K562 (cell line): ENCODE results near the gene GCN1. TPM values are rescaled to one million over a fixed set of nuclear protein-coding genes. Genes with fewer than 3 reads are reported as not detected.

Experiments
- ATAC-seq: fragments of 200-7000 bp; cut with Tn5 transposase; 3 replicates; pipeline ENCODE4 v1.9.1; 2020; ENCODE audit warnings: moderate library complexity
- BruUV-seq: library from RNA; stranded (reverse); fragments of 400-500 nt; replicated peaks from 2 replicates; lab custom pipeline; 2021; lab: Mats Ljungman, UMichigan
- CTCF ChIA-PET: fragments of 300-600 bp; formaldehyde crosslinking; extraction: SDS; loops from one replicate; lab custom pipeline; 2021; ENCODE audit warnings: low intra/inter-chr PET ratio; lab: Yijun Ruan, JAX
- POLR2A ChIA-PET: fragments of 300-600, 350-650 bp; sonication (Branson Sonifier 250); formaldehyde crosslinking; extraction: SDS; loops from one replicate; lab custom pipeline; 2021; ENCODE audit warnings: antibody characterized with exemption, inconsistent platforms; lab: Yijun Ruan, JAX
- DNase-seq, 4 experiments: peaks; one replicate each; pipeline versions ENCODE4 v3.0.0 to v3.0.0-alpha.2; 2011 to 2018; ENCODE audit warnings: low spot score in 3 of 4, mixed read lengths in 3 of 4; ENCODE audit errors: extremely low read depth in 1 of 4
- FAIRE-seq: peaks from 2 replicates; lab custom pipeline; 2011; peaks lifted over from hg19 to GRCh38; lab: Jason Lieb, UNC
- H2AFZ ChIP-seq: 2 replicates; pipeline ENCODE4 v1.6.0; 2011; ENCODE audit warnings: low read depth, low read length, control low read depth, inconsistent platforms
- H3K27ac ChIP-seq: fragments of 200-600 bp; 3 replicates; pipeline ENCODE4 v1.8.0; 2011; ENCODE audit warnings: low read depth, mild to moderate bottlenecking, control low read depth, inconsistent platforms, low read length, moderate library complexity, mixed read lengths; ENCODE audit errors: extremely low read depth
- H3K27me3 ChIP-seq, 2 experiments: fragments of 300-600 bp in 1 of 2; 2 replicates in 1 of 2; 3 replicates in 1 of 2; pipeline versions ENCODE4 v1.6.0 to v1.8.0; 2011; ENCODE audit warnings: inconsistent platforms in 2 of 2, low read length in 2 of 2, mild to moderate bottlenecking in 1 of 2, mixed read lengths in 1 of 2, moderate library complexity in 1 of 2; ENCODE audit not compliant: control insufficient read depth in 2 of 2, insufficient read depth in 2 of 2
- H3K36me3 ChIP-seq: fragments of 300-600 bp; 3 replicates; pipeline ENCODE4 v1.8.0; 2011; ENCODE audit warnings: mild to moderate bottlenecking, low read length, inconsistent platforms; ENCODE audit not compliant: control insufficient read depth, insufficient read depth
- H3K4me1 ChIP-seq, 2 experiments: fragments of 200-600 bp in 1 of 2; replicated peaks in 1 of 2; 2 replicates in 1 of 2; 3 replicates in 1 of 2; pipeline versions ENCODE4 v1.5.1 to v1.8.0; 2011; ENCODE audit warnings: inconsistent platforms in 2 of 2, low read length in 2 of 2, mild to moderate bottlenecking in 1 of 2, mixed read lengths in 1 of 2, moderate library complexity in 1 of 2; ENCODE audit not compliant: control insufficient read depth in 2 of 2, insufficient read depth in 2 of 2
- H3K4me2 ChIP-seq: 2 replicates; pipeline ENCODE4 v1.6.1; 2011; ENCODE audit warnings: low read length, control low read depth, inconsistent platforms, mixed read lengths; ENCODE audit not compliant: insufficient read depth
- H3K4me3 ChIP-seq: fragments of 200-600 bp; sonication (generic), shearing (Covaris generic); 2 replicates; pipeline ENCODE4 v1.5.1; 2016; ENCODE audit warnings: control low read depth, inconsistent platforms
- H3K79me2 ChIP-seq: fragments of 200-600 bp; 3 replicates; pipeline ENCODE4 v1.8.0; 2011; ENCODE audit warnings: low read length, inconsistent platforms; ENCODE audit not compliant: control insufficient read depth, insufficient read depth
- H3K9ac ChIP-seq, 2 experiments: 2 replicates each; pipeline versions ENCODE4 v1.6.0 to v1.6.1; 2011; ENCODE audit warnings: low read depth in 2 of 2, low read length in 2 of 2, control low read depth in 1 of 2, inconsistent platforms in 1 of 2, mild to moderate bottlenecking in 1 of 2, mixed read lengths in 1 of 2; ENCODE audit not compliant: insufficient read depth in 1 of 2
- H3K9me1 ChIP-seq: one replicate; pipeline ENCODE4 v1.6.0; 2011; ENCODE audit warnings: inconsistent platforms, mild to moderate bottlenecking, low read length, moderate library complexity; ENCODE audit not compliant: control insufficient read depth, insufficient read depth
- H3K9me3 ChIP-seq: replicated peaks from 2 replicates; pipeline ENCODE4 v1.5.1; 2011; ENCODE audit warnings: low read depth, low read length, inconsistent platforms; ENCODE audit not compliant: control insufficient read depth, insufficient read depth
- H4K20me1 ChIP-seq: replicated peaks from 2 replicates; pipeline ENCODE4 v1.6.1; 2011; ENCODE audit warnings: low read length, inconsistent platforms, mixed read lengths; ENCODE audit not compliant: control insufficient read depth, insufficient read depth
- BDP1 ChIP-seq: IDR thresholded peaks from 3 replicates; pipeline ENCODE4 v1.6.1; 2011; ENCODE audit not compliant: insufficient read length, insufficient read depth
- DNMT1 ChIP-seq: fragments of 450-650 bp; IDR thresholded peaks from 2 replicates; pipeline ENCODE4 v1.6.1; 2016; ENCODE audit warnings: antibody characterized with exemption, mild to moderate bottlenecking
- GATAD2B ChIP-seq: fragments of 450-650 bp; IDR thresholded peaks from 2 replicates; pipeline ENCODE4 v1.6.1; 2017; ENCODE audit warnings: mild to moderate bottlenecking, borderline replicate concordance
- MAFK ChIP-seq: IDR thresholded peaks from 2 replicates; pipeline ENCODE4 v1.6.1; 2011; ENCODE audit warnings: low read length, improper control_type of control experiment
- MTA3 ChIP-seq: fragments of 450-650 bp; formaldehyde crosslinking; IDR thresholded peaks from 2 replicates; pipeline ENCODE4 v1.6.1; 2017; ENCODE audit warnings: mild to moderate bottlenecking, borderline replicate concordance
- NCOA1 ChIP-seq: fragments of 450-650 bp; IDR thresholded peaks from 2 replicates; pipeline ENCODE4 v1.6.1; 2016; ENCODE audit warnings: low read depth
- RBBP5 ChIP-seq: fragments of 200-600 bp; sonication (generic); IDR thresholded peaks from 2 replicates; pipeline ENCODE4 v1.6.1; 2012; ENCODE audit warnings: borderline replicate concordance, mild to moderate bottlenecking, low read length, control low read depth, inconsistent platforms; ENCODE audit not compliant: insufficient read depth, poor library complexity, severe bottlenecking
- TARDBP ChIP-seq: fragments of 450-650 bp; IDR thresholded peaks from 2 replicates; pipeline ENCODE4 v1.6.1; 2016
- U2AF1 ChIP-seq: fragments of 200-400 bp; formaldehyde crosslinking; optimal IDR thresholded peaks from 2 replicates; pipeline ENCODE3; 2017; ENCODE audit warnings: mild to moderate bottlenecking, low read depth, low read length, moderate library complexity
- WGBS: fragments of 100-300 bp; shearing (Covaris generic); methylation state at CpG from one replicate; pipeline ENCODE4 v1.1.6; 2016; ENCODE audit warnings: low coverage, mixed read lengths; ENCODE audit not compliant: insufficient coverage; ENCODE audit errors: missing lambda C conversion rate; 5-methylcytosine and 5-hydroxymethylcytosine counted together
- in situ Hi-C: fragments of 300-500 bp; cut with MboI; formaldehyde crosslinking; loops from 4 replicates; pipeline ENCODE4 v1.15.0; 2018; ENCODE audit warnings: inconsistent platforms, mixed read lengths
- intact Hi-C: fragments of 100-400 bp; cut with micrococcal nuclease; formaldehyde crosslinking; loops from 2 replicates; pipeline ENCODE4 v1.14.2; 2022
- polyA plus RNA-seq, 8 experiments: library from polyadenylated mRNA; depleted of rRNA in 4 of 8; stranded (reverse) in 5 of 8; unstranded in 3 of 8; fragments of >200 nt; fragmentation: Nextera tagmentation in 2 of 8; fragmentation: Illumina TruSeq in 1 of 8; extraction: Ambion mirVana in 2 of 8; extraction: Trizol in 1 of 8; gene quantifications; 2 replicates each; pipeline versions ENCODE4 v1.2.1 to v1.2.3, GENCODE V29; 2011 to 2014; ENCODE audit warnings: inconsistent platforms in 1 of 8, missing spikeins in 1 of 8
- total RNA-seq, 7 experiments: library from RNA; depleted of rRNA in 6 of 7; stranded (reverse); fragments of >200 nt in 6 of 7; fragmentation: Illumina TruSeq in 2 of 7; extraction: Trizol in 2 of 7; gene quantifications; 2 replicates each; pipeline versions ENCODE4 v1.2.1 to v1.2.3, GENCODE V29; 2011 to 2021; ENCODE audit warnings: low replicate concordance in 1 of 7
- TF ChIP-seq, protein P1 (sequence below): fragments of 250-450 bp; sonication (Bioruptor Pico); IDR thresholded peaks from 2 replicates; pipeline ENCODE4 v1.4.0; 2020; ENCODE audit warnings: mild to moderate bottlenecking
- TF ChIP-seq, protein P2 (sequence below): fragments of 450-650 bp; IDR thresholded peaks from 2 replicates; pipeline ENCODE4 v1.6.1; 2016; ENCODE audit warnings: low read depth, mild to moderate bottlenecking, moderate library complexity
- TF ChIP-seq, protein P3 (sequence below): fragments of 450-650 bp; IDR thresholded peaks from 2 replicates; pipeline ENCODE4 v1.6.1; 2018; ENCODE audit not compliant: partially characterized antibody

Gene GCN1
- total and polyA plus RNA-seq, 9 of the 15 experiments (the other 6 are each of a cell fraction or from before 2014, with no cell fraction given), result 11.9 to 190 (median 51.7) TPM

DNA sequence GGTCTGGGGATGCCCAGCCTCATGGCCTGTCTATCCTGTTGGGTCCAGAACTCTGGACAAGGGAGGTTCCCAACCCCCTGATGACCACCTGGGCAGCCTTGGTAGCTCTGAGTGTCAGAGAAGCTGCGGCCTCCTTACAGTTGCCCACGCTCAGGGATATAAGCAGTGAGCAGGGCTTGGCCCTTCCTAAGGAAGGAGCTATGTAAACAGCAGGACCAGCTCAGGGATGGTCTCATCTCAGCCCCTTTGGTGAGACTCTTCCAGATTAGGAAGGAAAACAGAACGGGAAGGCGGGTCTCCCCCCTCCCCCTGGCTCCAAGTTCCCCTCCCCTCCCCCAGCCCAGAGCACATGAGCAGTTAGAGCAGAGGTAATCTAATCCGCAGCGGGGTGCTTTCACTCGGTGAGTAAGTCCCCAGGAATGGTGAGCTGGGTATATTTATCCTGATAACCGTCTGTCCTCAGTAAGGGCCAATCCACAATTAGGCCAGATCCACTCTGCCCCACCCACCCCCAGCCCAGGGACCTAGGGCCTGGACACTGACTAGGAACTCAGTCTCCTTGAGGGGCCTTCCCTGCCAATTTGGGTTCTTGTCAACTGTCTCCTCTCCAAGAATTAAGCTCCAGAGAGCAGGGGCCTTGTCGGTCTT lies 35.9 kb upstream of the GCN1 start (continued):
- TF ChIP-seq, protein P1, sequence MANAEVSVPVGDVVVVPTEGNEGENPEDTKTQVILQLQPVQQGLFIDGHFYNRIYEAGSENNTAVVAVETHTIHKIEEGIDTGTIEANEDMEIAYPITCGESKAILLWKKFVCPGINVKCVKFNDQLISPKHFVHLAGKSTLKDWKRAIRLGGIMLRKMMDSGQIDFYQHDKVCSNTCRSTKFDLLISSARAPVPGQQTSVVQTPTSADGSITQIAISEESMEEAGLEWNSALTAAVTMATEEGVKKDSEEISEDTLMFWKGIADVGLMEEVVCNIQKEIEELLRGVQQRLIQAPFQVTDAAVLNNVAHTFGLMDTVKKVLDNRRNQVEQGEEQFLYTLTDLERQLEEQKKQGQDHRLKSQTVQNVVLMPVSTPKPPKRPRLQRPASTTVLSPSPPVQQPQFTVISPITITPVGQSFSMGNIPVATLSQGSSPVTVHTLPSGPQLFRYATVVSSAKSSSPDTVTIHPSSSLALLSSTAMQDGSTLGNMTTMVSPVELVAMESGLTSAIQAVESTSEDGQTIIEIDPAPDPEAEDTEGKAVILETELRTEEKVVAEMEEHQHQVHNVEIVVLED (CRISPR knock-in tag), result no peak
- TF ChIP-seq, all 486 proteins: peak for 63

DNA sequence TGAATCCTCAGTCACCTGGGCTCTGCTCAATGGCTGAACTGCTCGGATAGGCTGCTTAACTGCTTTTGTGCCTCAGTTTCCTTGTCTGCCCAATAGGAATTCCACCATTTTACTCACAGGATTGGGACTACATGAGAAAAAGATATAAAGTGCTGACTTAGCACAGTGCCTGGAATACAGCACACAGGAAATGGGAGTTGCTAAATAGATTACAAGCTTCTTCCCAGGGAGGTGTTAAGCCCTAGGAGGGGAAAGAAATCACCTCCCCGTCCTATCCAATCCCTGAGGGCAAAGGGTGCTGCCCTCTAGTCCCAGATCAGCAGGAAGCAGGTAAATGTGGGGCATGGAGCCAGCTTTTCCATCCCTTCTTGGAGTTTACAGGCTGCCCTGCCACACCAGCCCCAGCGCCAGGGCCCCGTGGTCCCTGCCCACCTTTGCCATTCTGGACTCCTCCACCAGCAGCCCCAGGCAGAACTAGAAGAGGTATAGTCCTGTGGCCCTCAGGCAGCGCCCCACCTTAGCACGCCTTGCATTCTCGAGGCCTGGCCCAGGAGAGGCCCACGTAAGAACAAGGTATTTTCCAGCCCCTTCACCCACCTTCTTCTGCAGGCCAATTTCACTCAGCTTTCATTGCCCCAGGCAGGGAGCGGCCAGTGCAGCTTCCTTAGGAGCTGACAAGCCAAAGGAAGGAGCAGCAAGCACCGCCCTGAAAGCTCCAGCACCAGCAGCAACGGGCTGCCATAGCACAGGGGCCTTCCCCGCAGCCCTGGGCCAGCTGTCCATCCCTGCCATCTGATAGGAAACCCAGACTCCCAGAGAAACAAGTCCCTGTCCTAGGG lies 35.2 kb upstream of the GCN1 start:
- BruUV-seq, result no TSS peak
- CTCF ChIA-PET, result interaction anchor here (0.6 to 2.9 kb wide), 3 partner anchors 36 to 304 kb away, joined by 4 to 35 read pairs (median 6); partner anchors contain the start of genes PXN and RNF10
- TF ChIP-seq TARDBP (no peak), NCOA1 (no peak), DNMT1 (no peak), MTA3 (0 out of 2 replicates have a peak, but pooled peaks have one; percentile 59), U2AF1 (no peak), GATAD2B (no peak), RBBP5 (peak; percentile 29), BDP1 (no peak), MAFK (peak; percentile 97)
- TF ChIP-seq, protein P2, sequence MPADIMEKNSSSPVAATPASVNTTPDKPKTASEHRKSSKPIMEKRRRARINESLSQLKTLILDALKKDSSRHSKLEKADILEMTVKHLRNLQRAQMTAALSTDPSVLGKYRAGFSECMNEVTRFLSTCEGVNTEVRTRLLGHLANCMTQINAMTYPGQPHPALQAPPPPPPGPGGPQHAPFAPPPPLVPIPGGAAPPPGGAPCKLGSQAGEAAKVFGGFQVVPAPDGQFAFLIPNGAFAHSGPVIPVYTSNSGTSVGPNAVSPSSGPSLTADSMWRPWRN, result no peak
- TF ChIP-seq, protein P3, sequence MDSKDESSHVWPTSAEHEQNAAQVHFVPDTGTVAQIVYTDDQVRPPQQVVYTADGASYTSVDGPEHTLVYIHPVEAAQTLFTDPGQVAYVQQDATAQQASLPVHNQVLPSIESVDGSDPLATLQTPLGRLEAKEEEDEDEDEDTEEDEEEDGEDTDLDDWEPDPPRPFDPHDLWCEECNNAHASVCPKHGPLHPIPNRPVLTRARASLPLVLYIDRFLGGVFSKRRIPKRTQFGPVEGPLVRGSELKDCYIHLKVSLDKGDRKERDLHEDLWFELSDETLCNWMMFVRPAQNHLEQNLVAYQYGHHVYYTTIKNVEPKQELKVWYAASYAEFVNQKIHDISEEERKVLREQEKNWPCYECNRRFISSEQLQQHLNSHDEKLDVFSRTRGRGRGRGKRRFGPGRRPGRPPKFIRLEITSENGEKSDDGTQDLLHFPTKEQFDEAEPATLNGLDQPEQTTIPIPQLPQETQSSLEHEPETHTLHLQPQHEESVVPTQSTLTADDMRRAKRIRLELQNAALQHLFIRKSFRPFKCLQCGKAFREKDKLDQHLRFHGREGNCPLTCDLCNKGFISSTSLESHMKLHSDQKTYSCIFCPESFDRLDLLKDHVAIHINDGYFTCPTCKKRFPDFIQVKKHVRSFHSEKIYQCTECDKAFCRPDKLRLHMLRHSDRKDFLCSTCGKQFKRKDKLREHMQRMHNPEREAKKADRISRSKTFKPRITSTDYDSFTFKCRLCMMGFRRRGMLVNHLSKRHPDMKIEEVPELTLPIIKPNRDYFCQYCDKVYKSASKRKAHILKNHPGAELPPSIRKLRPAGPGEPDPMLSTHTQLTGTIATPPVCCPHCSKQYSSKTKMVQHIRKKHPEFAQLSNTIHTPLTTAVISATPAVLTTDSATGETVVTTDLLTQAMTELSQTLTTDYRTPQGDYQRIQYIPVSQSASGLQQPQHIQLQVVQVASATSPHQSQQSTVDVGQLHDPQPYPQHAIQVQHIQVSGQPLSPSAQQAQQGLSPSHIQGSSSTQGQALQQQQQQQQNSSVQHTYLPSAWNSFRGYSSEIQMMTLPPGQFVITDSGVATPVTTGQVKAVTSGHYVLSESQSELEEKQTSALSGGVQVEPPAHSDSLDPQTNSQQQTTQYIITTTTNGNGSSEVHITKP, result no peak

More for the DNA sequence above, 35.2 kb upstream of the GCN1 start:
- Histone ChIP-seq H4K20me1 (peaks cover 9% of the 10 kb centered on the region), H3K4me3 (peak overlapping the region; percentile 7; the same call in 1 of the 2 replicates), H3K27me3 (no peaks in the 10 kb centered on the region), H3K4me1 (peaks cover 83 to 86% of the 10 kb centered on the region in 2 experiments), H3K9me1 (peaks cover 3% of the 10 kb centered on the region), H3K79me2 (peaks cover 52% of the 10 kb centered on the region), H3K27ac (peak overlapping the region; percentile 96), H3K4me2 (peak overlapping the region; percentile 78), H3K36me3 (peaks cover 15% of the 10 kb centered on the region; the same call in 2 of the 3 replicates), H2AFZ (peak overlapping the region; percentile 62), H3K9ac (peak overlapping the region; percentile 59 to 85), H3K9me3 (no peaks in the 10 kb centered on the region)
- FAIRE-seq, result no peak
- POLR2A ChIA-PET, result interaction anchor here (0.6 to 17.7 kb wide), 19 partner anchors 10 to 85 kb away, joined by 3 to 420 read pairs (median 6); partner anchors contain the start of genes GCN1, PXN, RNU4-1 and RNU4-2
- 19% methylated on average over 12 of the region's 12 CpGs for WGBS
- ATAC-seq, result peak; percentile 1; the same call in 2 of the 3 replicates
- intact Hi-C loops, result loop anchor here (1.0 to 5.0 kb wide), 2 partner anchors 13 to 128 kb away; no protein-coding TSS in a partner anchor
- in situ Hi-C loops, result loop anchor here (5.0 kb wide), 1 partner anchor 33 kb away; no protein-coding TSS in a partner anchor
- no peak for DNase-seq
